Measurements from ENCODE around the gene S100A8.
"Not testable (repeated sequence)": the region's sequence is repeated elsewhere in the genome, so short reads cannot be mapped to it uniquely, and the experiment has no call there.

Gene S100A8

GRCh38 chr1:153390938-153391710, at the start of gene S100A8:
Gene S100A8, minus strand, starts transcription at chr1:153391073. Its CDS starts 538 bp downstream, at chr1:153390535.
- DNase-seq = no peak

GRCh38 chr1:153439273-153439672, 48.4 kb upstream of the S100A8 start:
- no peak for DNase-seq

- no peak for DNase-seq
Measured at GRCh38 chr1:153438599-153438998, 47.7 kb upstream of the S100A8 start.

GRCh38 chr1:153437236-153437635, 46.4 kb upstream of the S100A8 start:
- no peak for DNase-seq

- no peak for DNase-seq
Measured at GRCh38 chr1:153434746-153435455, 44.0 kb upstream of the S100A8 start.

- DNase-seq = no peak
Measured at GRCh38 chr1:153432874-153433681, 42.2 kb upstream of the S100A8 start.

GRCh38 chr1:153431928-153432327, 41.1 kb upstream of the S100A8 start:
- no peak for DNase-seq

GRCh38 chr1:153431427-153431826, 40.6 kb upstream of the S100A8 start:
- no peak for DNase-seq

GRCh38 chr1:153431002-153431401, 40.1 kb upstream of the S100A8 start:
- no peak for DNase-seq

GRCh38 chr1:153430561-153430960, 39.7 kb upstream of the S100A8 start:
- no peak for DNase-seq

- no peak for DNase-seq
Measured at GRCh38 chr1:153430166-153430553, 39.3 kb upstream of the S100A8 start.

GRCh38 chr1:153429266-153430165, 38.6 kb upstream of the S100A8 start:
- DNase-seq = no peak

GRCh38 chr1:153428791-153429190, 37.9 kb upstream of the S100A8 start:
- no peak for DNase-seq

- DNase-seq = no peak
Measured at GRCh38 chr1:153428073-153428638, 37.3 kb upstream of the S100A8 start.

- no peak for DNase-seq
Measured at GRCh38 chr1:153426809-153427208, 35.9 kb upstream of the S100A8 start.

- DNase-seq = peak; percentile 60
Measured at GRCh38 chr1:153422450-153423068, 31.7 kb upstream of the S100A8 start.

GRCh38 chr1:153420306-153420705, 29.4 kb upstream of the S100A8 start:
- DNase-seq = no peak

- DNase-seq = not testable (repeated sequence)
Measured at GRCh38 chr1:153419436-153419793, 28.5 kb upstream of the S100A8 start.

- not testable (repeated sequence) for DNase-seq
Measured at GRCh38 chr1:153418758-153419435, 28.0 kb upstream of the S100A8 start.

- DNase-seq = no peak
Measured at GRCh38 chr1:153417136-153417888, 26.4 kb upstream of the S100A8 start.

All from activated naive CD4-positive, alpha-beta T cell treated with anti-CD3 and anti-CD28 coated beads, Interleukin-2, amount 50 U/mL, for 16 hours (primary cell).